ENCODE measurements around the gene CYB5A.

The CYB5A gene

GRCh38 chr18:74239567-74239966 lies 52.2 kb downstream of the CYB5A start:
- no peak overlapping the region for H3K4me3 ChIP-seq (ENCODE audit: low read depth, low read length)
- no peak for DNase-seq (ENCODE audit: low read depth)
- TF ChIP-seq CTCF (IDR thresholded peaks at IDR 0.05; ENCODE audit: low read depth, low read length, missing control alignments), result no peak
- in situ Hi-C loops (cut with HindIII; ENCODE audit: low sequenced_read_pairs), result no loop called here

- in situ Hi-C loops (cut with HindIII; ENCODE audit: low sequenced_read_pairs), result no loop called here
- TF ChIP-seq CTCF (IDR thresholded peaks at IDR 0.05; ENCODE audit: low read depth, low read length, missing control alignments), result no peak
- DNase-seq (ENCODE audit: low read depth), result no peak
- H3K4me3 ChIP-seq (ENCODE audit: low read depth, low read length), result no peak overlapping the region
Observed at GRCh38 chr18:74234326-74235171, 57.2 kb downstream of the CYB5A start.

- in situ Hi-C loops (cut with HindIII; ENCODE audit: low sequenced_read_pairs), result no loop called here
- no peak for TF ChIP-seq CTCF (IDR thresholded peaks at IDR 0.05; ENCODE audit: low read depth, low read length, missing control alignments)
- DNase-seq (ENCODE audit: low read depth), result no peak
- no peak overlapping the region for H3K4me3 ChIP-seq (ENCODE audit: low read depth, low read length)
Observed at GRCh38 chr18:74233933-74234325, 57.8 kb downstream of the CYB5A start.

- DNase-seq (ENCODE audit: low read depth), result no peak
- H3K4me3 ChIP-seq (ENCODE audit: low read depth, low read length), result no peak overlapping the region
- TF ChIP-seq CTCF (IDR thresholded peaks at IDR 0.05; ENCODE audit: low read depth, low read length, missing control alignments), result no peak
- in situ Hi-C loops (cut with HindIII; ENCODE audit: low sequenced_read_pairs), result no loop called here
Observed at GRCh38 chr18:74230922-74231714, 60.6 kb downstream of the CYB5A start.

GRCh38 chr18:74229891-74230290 lies 61.9 kb downstream of the CYB5A start:
- no peak overlapping the region for H3K4me3 ChIP-seq (ENCODE audit: low read depth, low read length)
- in situ Hi-C loops (cut with HindIII; ENCODE audit: low sequenced_read_pairs), result no loop called here
- TF ChIP-seq CTCF (IDR thresholded peaks at IDR 0.05; ENCODE audit: low read depth, low read length, missing control alignments), result no peak
- DNase-seq (ENCODE audit: low read depth), result no peak

- no peak overlapping the region for H3K4me3 ChIP-seq (ENCODE audit: low read depth, low read length)
- no peak for DNase-seq (ENCODE audit: low read depth)
- no peak for TF ChIP-seq CTCF (IDR thresholded peaks at IDR 0.05; ENCODE audit: low read depth, low read length, missing control alignments)
- in situ Hi-C loops (cut with HindIII; ENCODE audit: low sequenced_read_pairs), result no loop called here
Observed at GRCh38 chr18:74229005-74229404, 62.8 kb downstream of the CYB5A start.

Data from astrocyte of the cerebellum (primary cell).